GM18505 (cell line): Measurements from ENCODE around the gene PAX3.

Source experiments
- ATAC-seq: cut with Tn5 transposase; IDR thresholded peaks from one replicate; pipeline ENCODE4 v1.9.1; 2021; ENCODE audit not compliant: unreplicated experiment
- POLR2A ChIP-seq: IDR thresholded peaks from 4 replicates; pipeline ENCODE4 v1.6.1; 2011; ENCODE audit warnings: borderline replicate concordance; ENCODE audit not compliant: insufficient read depth, insufficient read length; ENCODE audit errors: extremely low read depth

PAX3 gene

DNA sequence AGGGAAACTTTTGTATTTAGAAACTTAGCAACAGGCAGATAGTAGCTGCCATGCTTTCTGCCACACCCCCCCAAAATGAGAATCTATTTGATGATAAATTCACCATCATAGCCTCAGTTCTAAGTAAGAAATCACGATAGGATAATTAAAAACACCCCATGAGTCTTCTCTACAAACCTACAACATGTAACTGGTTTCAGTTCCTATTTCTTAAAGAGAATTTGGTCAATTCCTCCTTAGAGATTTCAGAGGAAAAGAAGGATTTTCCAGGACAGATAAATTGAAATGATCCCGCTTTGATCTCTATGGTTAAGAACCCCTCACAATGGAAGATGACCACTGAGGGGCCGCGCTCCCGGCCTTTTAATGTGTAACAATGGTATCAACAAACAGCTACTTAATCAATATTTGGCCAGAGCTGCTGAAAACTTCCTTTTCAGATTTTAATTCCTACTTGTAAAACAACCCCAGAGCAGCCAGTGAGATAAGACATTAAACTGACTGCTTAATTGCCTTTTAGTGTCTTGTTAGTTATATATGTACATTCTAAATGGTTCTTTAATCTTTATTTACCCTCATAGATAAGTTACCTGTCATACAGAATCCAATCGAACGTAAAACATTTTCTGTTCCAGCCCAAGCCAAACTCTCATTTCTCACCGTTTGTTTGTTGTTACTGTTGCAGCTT is 10.1 kb downstream of the PAX3 start:
- ATAC-seq = no peak

GRCh38 chr2:222287862-222288479 is 10.8 kb downstream of the PAX3 start:
- ATAC-seq = no peak
- TF ChIP-seq POLR2A = no peak

More for the DNA sequence above, 10.1 kb downstream of the PAX3 start:
- TF ChIP-seq POLR2A = no peak

- TF ChIP-seq POLR2A = no peak
- no peak for ATAC-seq
Measured at GRCh38 chr2:222284466-222284865, 14.3 kb downstream of the PAX3 start.

- TF ChIP-seq POLR2A = no peak
- no peak for ATAC-seq
Measured at GRCh38 chr2:222283634-222284033, 15.2 kb downstream of the PAX3 start.

DNA sequence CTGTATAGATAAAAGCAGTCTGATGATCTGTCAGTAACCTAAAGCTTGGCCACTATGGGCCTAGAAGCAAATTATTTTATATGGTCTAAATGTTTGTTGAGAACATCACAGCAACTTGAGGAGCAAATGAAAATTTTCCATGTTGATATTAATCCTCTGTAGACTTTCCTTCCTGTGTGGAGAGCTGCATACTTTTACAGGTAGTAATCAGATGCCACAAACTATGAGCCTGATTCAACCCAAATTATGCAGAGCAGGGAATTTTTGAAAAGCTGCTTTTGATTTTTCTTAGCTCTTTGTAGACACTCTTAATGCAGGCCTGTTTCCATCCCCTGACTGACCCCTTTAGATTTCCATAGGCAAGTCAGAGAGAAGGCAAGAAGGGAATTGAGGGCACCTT is 17.3 kb downstream of the PAX3 start:
- no peak for TF ChIP-seq POLR2A
- ATAC-seq = no peak

GRCh38 chr2:222280795-222281194 is 18.0 kb downstream of the PAX3 start:
- no peak for TF ChIP-seq POLR2A

DNA sequence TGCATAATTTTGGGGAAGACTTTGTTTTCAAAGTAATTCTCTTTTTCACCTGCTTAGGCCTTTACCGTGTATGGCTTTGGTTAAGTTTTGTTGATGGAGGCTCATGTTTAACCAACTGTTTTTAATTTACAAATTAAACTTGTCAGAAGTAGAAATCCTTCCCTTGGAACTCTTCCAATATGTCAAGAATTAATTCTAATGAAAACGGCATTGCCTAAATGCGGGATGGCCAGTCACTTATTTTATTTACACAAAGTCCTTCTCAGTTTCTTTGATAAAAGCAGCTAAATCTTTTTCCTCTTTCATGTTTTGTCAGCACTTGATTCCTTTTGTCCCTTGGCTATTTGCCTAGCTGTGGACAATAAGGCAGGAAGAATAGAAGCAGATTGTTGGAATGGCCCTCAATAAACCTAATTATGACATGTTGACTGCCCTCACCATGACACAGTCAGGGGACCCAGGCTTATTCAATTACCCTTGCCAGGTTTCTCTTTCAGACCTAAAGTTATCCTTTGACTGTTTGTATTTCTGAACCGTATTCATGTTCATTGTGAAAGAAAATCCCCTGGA is 26.3 kb downstream of the PAX3 start:
- no peak for ATAC-seq

More at GRCh38 chr2:222280795-222281194, 18.0 kb downstream of the PAX3 start:
- ATAC-seq = no peak

GRCh38 chr2:222271854-222272253 is 26.9 kb downstream of the PAX3 start:
- no peak for ATAC-seq
- no peak for TF ChIP-seq POLR2A

More for the DNA sequence above, 26.3 kb downstream of the PAX3 start:
- TF ChIP-seq POLR2A = no peak

DNA sequence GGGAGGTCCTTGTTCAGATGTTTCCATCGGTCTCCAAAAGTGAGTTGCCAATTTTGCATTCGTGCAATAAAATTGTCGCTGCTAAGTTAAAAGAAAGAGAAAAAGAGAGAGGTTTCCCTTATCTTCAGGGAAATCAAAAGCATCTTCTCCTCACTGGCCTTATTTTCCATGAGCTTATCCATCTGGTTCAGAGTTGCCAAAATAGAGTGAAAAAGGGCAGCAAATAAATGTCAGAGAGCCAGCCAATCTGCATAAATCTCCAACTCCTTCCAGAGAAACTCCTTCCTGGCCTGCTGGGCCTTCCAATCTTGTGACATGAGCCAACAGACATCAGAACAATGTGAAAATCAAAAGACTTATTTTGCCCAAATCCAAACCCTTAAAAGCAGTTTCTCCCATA is 28.4 kb downstream of the PAX3 start:
- TF ChIP-seq POLR2A = no peak

GRCh38 chr2:222269132-222269531 is 29.7 kb downstream of the PAX3 start:
- no peak for ATAC-seq
- no peak for TF ChIP-seq POLR2A

More for the DNA sequence above, 28.4 kb downstream of the PAX3 start:
- ATAC-seq = no peak

DNA sequence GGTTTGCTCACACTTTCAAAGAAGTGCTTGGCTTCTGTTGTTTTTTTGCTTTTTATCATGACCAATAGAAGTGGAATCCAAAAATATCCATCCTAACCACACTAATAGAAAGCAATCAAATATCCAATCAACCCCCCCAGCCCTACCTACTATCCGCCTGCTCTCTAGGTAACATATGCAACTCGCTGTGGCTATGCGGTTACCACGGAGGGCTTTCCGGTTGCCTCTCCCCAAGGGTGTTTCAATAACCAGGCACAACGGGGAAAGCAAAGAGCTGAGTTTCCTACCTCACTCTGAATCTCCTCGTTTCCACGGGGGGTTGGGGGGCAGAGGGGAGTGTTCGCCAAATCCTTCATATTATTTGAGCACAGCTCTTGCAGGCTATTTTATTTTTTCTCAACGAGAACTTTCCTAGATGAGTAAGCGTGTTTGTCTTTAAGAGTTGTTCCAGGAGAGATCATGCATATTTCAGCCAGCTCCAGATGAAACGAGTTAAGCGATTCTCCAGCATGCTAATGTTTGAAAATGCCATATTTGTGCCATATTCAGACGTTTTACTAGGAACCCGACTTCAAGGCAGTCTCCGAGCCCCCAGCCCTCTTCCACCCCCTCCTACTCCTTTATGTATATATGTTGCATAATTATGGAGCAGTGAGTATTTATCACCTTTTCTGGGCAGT is 30.3 kb downstream of the PAX3 start:
- no peak for ATAC-seq
- no peak for TF ChIP-seq POLR2A

GRCh38 chr2:222264791-222265320 is 33.9 kb downstream of the PAX3 start:
- no peak for TF ChIP-seq POLR2A
- no peak for ATAC-seq

DNA sequence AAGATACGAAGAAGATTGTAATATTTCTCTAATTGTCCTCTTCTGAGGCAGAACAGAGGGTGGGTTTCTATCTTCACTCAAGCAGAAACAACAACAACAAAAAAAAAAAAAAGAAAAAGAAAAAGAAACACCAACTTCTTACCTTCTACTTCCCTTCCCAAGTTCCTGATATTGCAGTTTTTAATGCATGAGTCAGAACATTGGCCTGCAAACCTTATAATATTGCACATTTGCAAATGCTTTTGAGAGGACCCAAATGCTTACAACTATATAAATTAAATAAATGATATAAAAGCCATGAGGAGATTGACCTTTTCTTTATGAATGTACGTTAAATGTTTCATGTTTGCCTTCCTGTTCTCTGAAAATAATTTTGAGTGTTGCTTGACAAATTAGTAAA is 37.3 kb downstream of the PAX3 start:
- ATAC-seq = no peak
- no peak for TF ChIP-seq POLR2A

GRCh38 chr2:222257645-222258044 is 41.2 kb downstream of the PAX3 start:
- no peak for TF ChIP-seq POLR2A
- no peak for ATAC-seq

DNA sequence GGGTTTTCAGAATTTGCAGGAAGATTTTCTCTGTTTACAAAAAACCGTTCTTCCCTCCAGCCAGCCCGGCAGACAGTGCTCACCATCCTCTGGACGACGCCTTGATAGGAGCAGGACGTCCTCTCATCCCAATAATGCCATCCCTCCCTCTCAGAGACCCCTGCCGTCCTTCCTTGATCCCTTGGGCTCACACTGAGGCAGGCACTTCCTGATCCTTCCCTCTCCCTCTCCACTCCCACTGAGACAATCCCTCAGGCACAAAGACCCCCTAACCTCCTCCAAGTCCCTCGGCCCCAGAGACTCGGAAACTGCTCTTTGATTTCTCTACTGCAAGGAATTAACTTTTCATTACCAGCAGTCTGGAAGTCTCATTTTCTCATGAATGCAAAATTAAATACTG is 42.5 kb downstream of the PAX3 start:
- ATAC-seq = no peak
- TF ChIP-seq POLR2A = no peak
